ENCODE measurements around the gene C11orf87.

- TF ChIP-seq, protein P1, sequence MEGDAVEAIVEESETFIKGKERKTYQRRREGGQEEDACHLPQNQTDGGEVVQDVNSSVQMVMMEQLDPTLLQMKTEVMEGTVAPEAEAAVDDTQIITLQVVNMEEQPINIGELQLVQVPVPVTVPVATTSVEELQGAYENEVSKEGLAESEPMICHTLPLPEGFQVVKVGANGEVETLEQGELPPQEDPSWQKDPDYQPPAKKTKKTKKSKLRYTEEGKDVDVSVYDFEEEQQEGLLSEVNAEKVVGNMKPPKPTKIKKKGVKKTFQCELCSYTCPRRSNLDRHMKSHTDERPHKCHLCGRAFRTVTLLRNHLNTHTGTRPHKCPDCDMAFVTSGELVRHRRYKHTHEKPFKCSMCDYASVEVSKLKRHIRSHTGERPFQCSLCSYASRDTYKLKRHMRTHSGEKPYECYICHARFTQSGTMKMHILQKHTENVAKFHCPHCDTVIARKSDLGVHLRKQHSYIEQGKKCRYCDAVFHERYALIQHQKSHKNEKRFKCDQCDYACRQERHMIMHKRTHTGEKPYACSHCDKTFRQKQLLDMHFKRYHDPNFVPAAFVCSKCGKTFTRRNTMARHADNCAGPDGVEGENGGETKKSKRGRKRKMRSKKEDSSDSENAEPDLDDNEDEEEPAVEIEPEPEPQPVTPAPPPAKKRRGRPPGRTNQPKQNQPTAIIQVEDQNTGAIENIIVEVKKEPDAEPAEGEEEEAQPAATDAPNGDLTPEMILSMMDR (conservative IDR thresholded peaks at IDR 0.05), result no peak
- TF ChIP-seq ZFX (IDR thresholded peaks at IDR 0.05), result no peak
Observed at GRCh38 chr11:109374441-109374840, 47.5 kb upstream of the C11orf87 start.

All from C4-2B (cell line).